Skeletal muscle tissue (tissue), 4 donors: Measurements from ENCODE around the gene PLEKHF1. TPM values are rescaled to one million over a fixed set of nuclear protein-coding genes. Genes with fewer than 3 reads are reported as not detected.

Experiments used
- H3K27ac ChIP-seq: one replicate; pipeline ENCODE4 v1.7.0; 2013; ENCODE audit warnings: mild to moderate bottlenecking, low read depth, low read length, inconsistent platforms
- H3K27me3 ChIP-seq, 3 donors: one replicate each; pipeline ENCODE4 v1.7.0; 2013; ENCODE audit warnings: low read length in 3 of 3; ENCODE audit not compliant: control insufficient read depth in 3 of 3, insufficient read depth in 3 of 3
- H3K36me3 ChIP-seq, 3 donors: one replicate each; pipeline ENCODE4 v1.7.0; 2013; ENCODE audit warnings: low read length in 3 of 3; ENCODE audit not compliant: control insufficient read depth in 3 of 3, insufficient read depth in 3 of 3
- H3K4me1 ChIP-seq, 3 donors: one replicate each; pipeline ENCODE4 v1.7.0; 2013; ENCODE audit warnings: low read length in 3 of 3, mild to moderate bottlenecking in 3 of 3; ENCODE audit not compliant: control insufficient read depth in 3 of 3, insufficient read depth in 3 of 3
- H3K4me3 ChIP-seq, 3 donors: one replicate each; pipeline ENCODE4 v1.7.0; 2013; ENCODE audit warnings: low read length in 3 of 3
- H3K9ac ChIP-seq, 3 donors: one replicate each; pipeline ENCODE4 v1.7.0; 2013; ENCODE audit warnings: low read length in 3 of 3, mild to moderate bottlenecking in 3 of 3, moderate library complexity in 2 of 3, low read depth in 1 of 3
- H3K9me3 ChIP-seq, 3 donors: one replicate each; pipeline ENCODE4 v1.7.0; 2013; ENCODE audit warnings: low read length in 3 of 3; ENCODE audit not compliant: control insufficient read depth in 3 of 3
- total RNA-seq: library from RNA; depleted of rRNA; stranded (reverse); fragments of >200 nt; gene quantifications from one replicate; pipeline ENCODE4 v1.2.3, GENCODE V29; 2014
- donor health status: Osteomylitis.

The PLEKHF1 gene
- total RNA-seq, 1 donor from 2014 or later = 16.7 TPM

DNA sequence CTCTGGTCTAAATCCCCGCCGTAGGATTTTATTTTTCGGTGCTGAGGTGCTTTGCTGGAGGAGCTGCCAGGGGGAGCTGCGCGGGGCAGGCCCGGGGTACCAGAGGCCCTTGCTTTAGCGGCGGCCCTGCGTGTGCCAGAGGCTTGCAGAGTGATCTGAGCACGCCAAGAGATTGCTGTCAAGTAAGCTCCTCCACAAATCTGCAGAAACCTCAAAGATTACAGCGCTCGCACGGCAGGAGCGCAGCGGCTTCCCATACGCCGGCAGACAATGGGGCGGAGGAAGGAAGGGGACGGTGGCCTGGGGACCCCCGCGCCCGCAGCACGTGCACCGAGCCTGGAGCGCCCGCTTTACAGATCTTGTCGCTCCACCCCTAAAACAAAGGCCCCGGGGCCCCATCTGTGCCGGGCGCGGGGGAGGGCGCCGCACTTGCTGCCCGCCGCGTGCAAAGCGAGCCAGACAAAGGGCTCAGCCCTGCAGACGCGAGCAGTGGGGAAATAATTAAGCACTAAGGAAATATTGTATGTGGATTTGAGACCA is 58.9 kb downstream of the PLEKHF1 start:
- H3K4me1 ChIP-seq = peaks cover 0 to 8% (median 3%) of the 10 kb centered on the region in 3 donors
- no peaks in the 10 kb centered on the region for H3K9me3 ChIP-seq
- H3K27ac ChIP-seq = no peak overlapping the region
- peak overlapping the region in 1 of 3 donors; percentile 49 for H3K4me3 ChIP-seq
- H3K36me3 ChIP-seq = no peaks in the 10 kb centered on the region
- peak overlapping the region in 2 of 3 donors; percentile 14 to 54 for H3K9ac ChIP-seq
- peaks cover 16 to 33% (median 32%) of the 10 kb centered on the region in 3 donors for H3K27me3 ChIP-seq

DNA sequence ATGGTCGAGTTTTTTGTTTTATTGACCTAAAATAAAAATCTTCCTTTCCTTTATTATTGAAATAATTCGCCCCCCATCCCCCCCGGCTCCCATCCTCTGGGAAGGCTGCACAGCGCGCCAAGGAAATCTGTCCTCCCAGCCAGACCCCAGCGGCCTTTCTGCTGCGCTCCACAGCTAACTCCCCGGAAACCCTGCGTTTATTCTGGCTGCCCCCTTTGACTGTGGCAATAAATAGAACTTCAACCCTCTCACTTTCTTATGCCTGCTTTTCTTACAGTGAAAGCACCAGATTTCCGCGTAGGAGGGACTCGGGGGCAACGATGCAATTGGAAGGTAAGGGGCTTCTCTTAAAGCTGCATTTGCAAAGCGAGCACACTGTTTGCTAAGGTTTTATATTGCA is 59.5 kb downstream of the PLEKHF1 start:
- no peak overlapping the region for H3K27ac ChIP-seq
- H3K27me3 ChIP-seq = peaks cover 16 to 33% (median 32%) of the 10 kb centered on the region in 3 donors
- H3K4me1 ChIP-seq = peaks cover 0 to 8% (median 3%) of the 10 kb centered on the region in 3 donors
- peak overlapping the region in 1 of 3 donors; percentile 49 for H3K4me3 ChIP-seq
- peak overlapping the region in 1 of 3 donors; percentile 25 for H3K9ac ChIP-seq
- H3K36me3 ChIP-seq = no peaks in the 10 kb centered on the region
- no peaks in the 10 kb centered on the region for H3K9me3 ChIP-seq

Other genes starting within 250 kb of the PLEKHF1 start
- not detected for gene VSTM2B, start 139.5 kb upstream of the PLEKHF1 start, total RNA-seq
- gene POP4, start 59.2 kb upstream of the PLEKHF1 start, total RNA-seq = 22.4 TPM
- gene C19orf12, start 49.8 kb downstream of the PLEKHF1 start, total RNA-seq = 17.2 TPM
- gene CCNE1, start 146.5 kb downstream of the PLEKHF1 start, total RNA-seq = 9.9 TPM